Pancreas (tissue), 10 donors: ENCODE measurements around the gene HSD17B13. TPM values are rescaled to one million over a fixed set of nuclear protein-coding genes. Genes with fewer than 3 reads are reported as not detected.
A peak's percentile ranks its signal among the peaks of the same experiment; 100 is the strongest.

ENCODE experiments used
- ATAC-seq, 4 donors: fragments of 200-7000 bp; cut with Tn5 transposase; one replicate each; pipeline versions ENCODE4 v1.8.0 to v1.9.1; 2020; ENCODE audit warnings: mild to moderate bottlenecking in 4 of 4, moderate library complexity in 4 of 4
- DNase-seq, 6 donors: peaks; one replicate each; pipeline ENCODE4 v3.0.0-alpha.2; 2020
- FAIRE-seq: peaks from 2 replicates; lab custom pipeline; 2012; peaks lifted over from hg19 to GRCh38; lab: Jason Lieb, UNC
- H3K27ac ChIP-seq, 4 donors: fragments of 200-600 bp; sonication (generic); 1 replicate in 3 of 4; 2 replicates in 1 of 4; pipeline versions ENCODE4 v1.5.0 to v1.8.0; 2020
- H3K27me3 ChIP-seq, 4 donors: fragments of 200-600 bp; one replicate each; pipeline ENCODE4 v1.8.0; 2021
- H3K36me3 ChIP-seq, 3 donors: fragments of 200-600 bp; sonication (generic) in 1 of 3; one replicate each; pipeline versions ENCODE4 v1.5.0 to v1.8.0; 2020 to 2021
- H3K4me1 ChIP-seq, 3 donors: fragments of 200-600 bp; one replicate each; pipeline ENCODE4 v1.8.0; 2021
- H3K4me3 ChIP-seq, 4 donors: fragments of 200-600 bp; sonication (generic) in 2 of 4; one replicate each; pipeline versions ENCODE4 v1.5.0 to v1.8.0; 2020 to 2021
- H3K9me3 ChIP-seq, 4 donors: fragments of 200-600 bp; one replicate each; pipeline ENCODE4 v1.8.0; 2021
- WGBS, 2 donors: extraction: QIAGEN DNeasy Blood & Tissue Kit; methylation state at CpG; one replicate each; pipeline ENCODE4 v1.1.7; 2013; 5-methylcytosine and 5-hydroxymethylcytosine counted together
- intact Hi-C, 3 donors: fragments of 100-400 bp; cut with DNase I; formaldehyde crosslinking; loops; one replicate each; pipeline versions ENCODE4 v1.11.1 to v1.14.2; 2022
- polyA plus RNA-seq, 2 donors: library from polyadenylated mRNA; stranded (reverse); fragments of 200-250 nt; gene quantifications; one replicate each; pipeline ENCODE4 v1.2.3, GENCODE V29; 2013
- total RNA-seq, 6 donors: library from RNA; stranded (reverse); fragmentation: NEBNext Ultra II Directional in 4 of 6; extraction: Animal tissue kit (Norgen Biotek cat#: 25700) in 4 of 6; gene quantifications; one replicate each; pipeline versions ENCODE4 v1.2.1 to v1.2.4, GENCODE V29; 2021 to 2023
- TF ChIP-seq, protein P1 (sequence below), 4 donors: fragments of 200-600 bp; sonication (generic) in 3 of 4; IDR thresholded peaks; one replicate each; pipeline versions ENCODE4 v1.5.0 to v1.8.0; 2021; ENCODE audit warnings: antibody characterized with exemption in 4 of 4
- donor health status: healthy with polysubstance abuse.
- donor health status: DM: no; HTN: no; CAD: no; lungs with moderate emphysema.
- donor health status: DM: no; HTN: no; CAD: no.
- donor health status: control.
- donor health status: control.
- donor health status: Bipolar disorder and iron deficiency.
- donor health status: DM: yes; HTN: yes; CAD: no.
- donor health status: DM: no; HTN: no; CAD: no.
- donor health status: DM: no; HTN: no; CAD: no.
- donor health status: DM: yes; HTN: yes; CAD: no.

The HSD17B13 gene
- total and polyA plus RNA-seq, 8 donors, result 0.24 to 2.7 (median 0.71) TPM

- TF ChIP-seq, protein P1, sequence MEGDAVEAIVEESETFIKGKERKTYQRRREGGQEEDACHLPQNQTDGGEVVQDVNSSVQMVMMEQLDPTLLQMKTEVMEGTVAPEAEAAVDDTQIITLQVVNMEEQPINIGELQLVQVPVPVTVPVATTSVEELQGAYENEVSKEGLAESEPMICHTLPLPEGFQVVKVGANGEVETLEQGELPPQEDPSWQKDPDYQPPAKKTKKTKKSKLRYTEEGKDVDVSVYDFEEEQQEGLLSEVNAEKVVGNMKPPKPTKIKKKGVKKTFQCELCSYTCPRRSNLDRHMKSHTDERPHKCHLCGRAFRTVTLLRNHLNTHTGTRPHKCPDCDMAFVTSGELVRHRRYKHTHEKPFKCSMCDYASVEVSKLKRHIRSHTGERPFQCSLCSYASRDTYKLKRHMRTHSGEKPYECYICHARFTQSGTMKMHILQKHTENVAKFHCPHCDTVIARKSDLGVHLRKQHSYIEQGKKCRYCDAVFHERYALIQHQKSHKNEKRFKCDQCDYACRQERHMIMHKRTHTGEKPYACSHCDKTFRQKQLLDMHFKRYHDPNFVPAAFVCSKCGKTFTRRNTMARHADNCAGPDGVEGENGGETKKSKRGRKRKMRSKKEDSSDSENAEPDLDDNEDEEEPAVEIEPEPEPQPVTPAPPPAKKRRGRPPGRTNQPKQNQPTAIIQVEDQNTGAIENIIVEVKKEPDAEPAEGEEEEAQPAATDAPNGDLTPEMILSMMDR (IDR thresholded peaks at IDR 0.05), result no peak
- no peak for FAIRE-seq
Observed at GRCh38 chr4:87274327-87274726, 48.4 kb downstream of the HSD17B13 start.

DNA sequence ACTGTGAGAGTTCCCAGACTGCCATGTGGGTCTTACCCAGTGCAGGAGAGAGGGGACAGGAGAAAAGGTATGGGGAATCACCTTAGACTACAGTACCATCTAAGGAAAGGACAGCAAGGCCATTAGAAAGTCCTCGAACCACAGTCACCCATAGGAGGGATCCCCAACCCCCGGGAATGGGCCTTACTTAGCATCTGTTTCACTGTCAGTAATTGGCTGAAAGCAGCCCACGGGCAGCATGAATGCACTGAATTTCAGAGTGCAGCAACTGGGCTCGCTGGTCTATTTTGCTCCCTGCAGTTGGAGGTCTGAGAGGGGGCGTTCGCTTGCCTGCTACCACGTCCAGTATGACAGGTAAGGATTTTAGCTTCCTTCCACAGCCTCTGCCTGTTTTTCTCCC is 51.9 kb downstream of the HSD17B13 start:
- intact Hi-C loops, result no loop called here
- WGBS, 2 donors, result 73 to 87% methylated on average over 7 of the region's 7 CpGs

More at GRCh38 chr4:87274327-87274726, 48.4 kb downstream of the HSD17B13 start:
- ATAC-seq (no peak), DNase-seq (no peak)
- H3K4me1 ChIP-seq, result peaks cover 0 to 7% (median 0%) of the 10 kb centered on the region in 3 donors
- H3K27me3 ChIP-seq, result no peaks in the 10 kb centered on the region
- no peaks in the 10 kb centered on the region for H3K9me3 ChIP-seq
- intact Hi-C loops, result no loop called here
- H3K27ac ChIP-seq, result no peak overlapping the region
- no peaks in the 10 kb centered on the region for H3K36me3 ChIP-seq
- H3K4me3 ChIP-seq, result no peak overlapping the region

DNA sequence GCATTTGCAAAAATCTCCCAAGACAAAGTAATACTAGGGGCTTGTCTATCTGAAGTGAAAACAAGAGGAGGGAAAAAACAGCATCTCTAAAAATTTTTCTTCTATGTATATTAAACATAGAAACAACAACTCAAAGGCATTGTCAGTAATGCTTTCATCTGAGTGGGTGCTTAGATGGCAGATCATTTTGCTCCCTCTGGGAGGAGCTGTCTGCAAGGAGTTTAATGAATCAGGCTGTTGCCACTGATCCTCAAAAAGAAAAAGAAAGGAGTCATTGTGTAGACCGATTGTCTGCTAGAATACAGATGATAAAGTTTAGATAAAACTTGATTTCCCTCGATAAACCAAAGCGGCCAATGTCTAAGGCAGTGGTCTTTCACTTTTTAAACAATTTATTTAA is 52.5 kb downstream of the HSD17B13 start:
- TF ChIP-seq, protein P1 (IDR thresholded peaks at IDR 0.05), result peak in 2 of 4 donors; percentile 20 to 32
- Histone ChIP-seq H3K27me3 (no peaks in the 10 kb centered on the region), H3K4me1 (no peaks in the 10 kb centered on the region), H3K27ac (no peak overlapping the region), H3K4me3 (no peak overlapping the region), H3K36me3 (no peaks in the 10 kb centered on the region), H3K9me3 (no peaks in the 10 kb centered on the region)
- ATAC-seq (peak; percentile 71 to 94 (median 91)), DNase-seq (peak in 3 of 6 donors; percentile 6 to 40 (median 16)), FAIRE-seq (peak; percentile 29)
- intact Hi-C loops, result no loop called here
- 11 to 12% methylated on average over 3 of the region's 3 CpGs for WGBS, 2 donors

More for the DNA sequence above, 51.9 kb downstream of the HSD17B13 start:
- FAIRE-seq (no peak), ATAC-seq (no peak), DNase-seq (no peak)
- Histone ChIP-seq H3K27ac (no peak overlapping the region), H3K27me3 (no peaks in the 10 kb centered on the region), H3K36me3 (no peaks in the 10 kb centered on the region), H3K4me1 (no peaks in the 10 kb centered on the region), H3K4me3 (no peak overlapping the region), H3K9me3 (no peaks in the 10 kb centered on the region)
- TF ChIP-seq, protein P1 (IDR thresholded peaks at IDR 0.05), result no peak

DNA sequence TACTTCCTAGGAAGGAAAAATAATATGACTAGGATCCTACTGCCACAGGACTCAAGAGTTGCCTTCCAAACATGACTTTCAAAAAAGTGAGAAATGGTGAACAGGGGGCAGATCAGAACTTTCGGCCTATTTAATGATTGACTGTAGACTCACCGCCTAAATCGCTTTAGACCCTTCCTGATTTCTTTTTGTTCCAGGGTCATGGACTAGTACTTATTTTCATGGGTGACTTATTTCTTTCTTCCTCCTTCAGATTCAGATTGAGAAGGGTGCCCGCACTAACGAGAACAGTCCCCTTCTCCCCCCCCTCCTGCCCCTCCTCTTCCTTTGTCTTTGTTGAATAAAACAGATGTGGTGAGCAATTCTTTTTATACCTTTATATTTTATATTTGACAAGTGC is 54.3 kb downstream of the HSD17B13 start:
- 87 to 93% methylated on average over 5 of the region's 5 CpGs for WGBS, 2 donors
- no peak for DNase-seq
- intact Hi-C loops, result loop anchor here in 1 of 3 donors (10.0 kb wide), 1 partner anchor 196 kb away; no protein-coding TSS in a partner anchor
- no peak for ATAC-seq
- no peak for FAIRE-seq
- Histone ChIP-seq H3K27me3 (no peaks in the 10 kb centered on the region), H3K4me1 (no peaks in the 10 kb centered on the region), H3K36me3 (no peaks in the 10 kb centered on the region), H3K4me3 (no peak overlapping the region), H3K9me3 (no peaks in the 10 kb centered on the region), H3K27ac (no peak overlapping the region)
- TF ChIP-seq, protein P1 (IDR thresholded peaks at IDR 0.05), result no peak

DNA sequence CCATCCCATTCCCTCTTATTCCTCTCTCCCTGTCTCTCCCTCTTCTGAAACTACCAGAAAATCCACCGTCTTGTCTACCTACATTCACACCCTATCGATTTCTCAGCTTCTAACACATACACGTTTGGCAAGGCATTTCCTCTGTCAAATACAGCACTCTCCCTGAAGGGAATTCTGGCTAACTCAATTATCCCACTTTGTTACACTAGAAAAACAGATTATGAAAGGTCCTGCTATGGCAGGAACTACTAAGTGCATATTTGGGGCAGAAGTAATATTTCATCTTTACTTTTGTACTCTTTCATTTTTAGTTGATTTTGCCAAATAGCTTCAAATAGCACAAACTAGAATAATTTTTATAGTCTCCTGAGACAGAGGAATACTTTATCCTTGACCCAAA is 55.7 kb downstream of the HSD17B13 start:
- H3K27me3 ChIP-seq, result no peaks in the 10 kb centered on the region
- ATAC-seq (no peak), DNase-seq (no peak), FAIRE-seq (no peak)
- H3K9me3 ChIP-seq, result no peaks in the 10 kb centered on the region
- H3K36me3 ChIP-seq, result no peaks in the 10 kb centered on the region
- H3K4me3 ChIP-seq, result no peak overlapping the region
- WGBS, 2 donors, result 30 to 35% methylated on average over 3 of the region's 3 CpGs
- intact Hi-C loops, result loop anchor here in 1 of 3 donors (10.0 kb wide), 1 partner anchor 198 kb away; no protein-coding TSS in a partner anchor
- TF ChIP-seq, protein P1 (IDR thresholded peaks at IDR 0.05), result no peak
- H3K27ac ChIP-seq, result no peak overlapping the region
- H3K4me1 ChIP-seq, result no peaks in the 10 kb centered on the region
